GM18870 (cell line): ENCODE results near the gene FMOD.
A peak's percentile ranks its signal among the peaks of the same experiment; 100 is the strongest.
"Not testable (repeated sequence)": the region's sequence is repeated elsewhere in the genome, so short reads cannot be mapped to it uniquely, and the experiment has no call there.

Experiments used
- ATAC-seq: cut with Tn5 transposase; IDR thresholded peaks from one replicate; pipeline ENCODE4 v1.9.1; 2021; ENCODE audit warnings: moderate library complexity; ENCODE audit not compliant: unreplicated experiment

FMOD gene

DNA sequence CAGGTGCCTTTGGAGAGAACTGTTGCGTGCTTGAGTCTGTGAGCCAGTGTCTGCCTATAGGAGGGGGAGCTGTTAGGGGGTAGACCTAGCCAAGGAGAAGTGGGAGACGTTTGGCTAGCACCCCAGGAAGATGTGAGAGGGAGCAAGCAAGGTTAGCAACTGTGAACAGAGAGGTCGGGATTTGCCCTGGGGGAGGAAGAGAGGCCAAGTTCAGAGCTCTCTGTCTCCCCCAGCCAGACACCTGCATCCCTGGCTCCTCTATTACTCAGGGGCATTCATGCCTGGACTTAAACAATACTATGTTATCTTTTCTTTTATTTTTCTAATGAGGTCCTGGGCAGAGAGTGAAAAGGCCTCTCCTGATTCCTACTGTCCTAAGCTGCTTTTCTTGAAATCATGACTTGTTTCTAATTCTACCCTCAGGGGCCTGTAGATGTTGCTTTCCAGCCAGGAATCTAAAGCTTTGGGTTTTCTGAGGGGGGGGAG is 43.2 kb downstream of the FMOD start:
- no peak for ATAC-seq

DNA sequence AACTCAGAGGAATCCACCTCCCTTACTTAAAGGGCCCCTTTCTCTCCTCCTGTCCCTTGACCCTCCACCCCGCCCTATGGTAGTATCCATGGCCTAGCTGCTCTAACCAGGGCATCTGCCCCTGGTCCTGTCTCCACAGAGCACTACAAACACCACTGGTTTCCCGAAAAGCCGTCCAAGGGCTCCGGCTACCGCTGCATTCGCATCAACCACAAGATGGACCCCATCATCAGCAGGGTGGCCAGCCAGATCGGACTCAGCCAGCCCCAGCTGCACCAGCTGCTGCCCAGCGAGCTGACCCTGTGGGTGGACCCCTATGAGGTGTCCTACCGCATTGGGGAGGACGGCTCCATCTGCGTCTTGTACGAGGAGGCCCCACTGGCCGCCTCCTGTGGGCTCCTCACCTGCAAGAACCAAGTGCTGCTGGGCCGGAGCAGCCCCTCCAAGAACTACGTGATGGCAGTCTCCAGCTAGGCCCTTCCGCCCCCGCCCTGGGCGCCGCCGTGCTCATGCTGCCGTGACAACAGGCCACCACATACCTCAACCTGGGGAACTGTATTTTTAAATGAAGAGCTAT is 43.9 kb downstream of the FMOD start:
- ATAC-seq = no peak

DNA sequence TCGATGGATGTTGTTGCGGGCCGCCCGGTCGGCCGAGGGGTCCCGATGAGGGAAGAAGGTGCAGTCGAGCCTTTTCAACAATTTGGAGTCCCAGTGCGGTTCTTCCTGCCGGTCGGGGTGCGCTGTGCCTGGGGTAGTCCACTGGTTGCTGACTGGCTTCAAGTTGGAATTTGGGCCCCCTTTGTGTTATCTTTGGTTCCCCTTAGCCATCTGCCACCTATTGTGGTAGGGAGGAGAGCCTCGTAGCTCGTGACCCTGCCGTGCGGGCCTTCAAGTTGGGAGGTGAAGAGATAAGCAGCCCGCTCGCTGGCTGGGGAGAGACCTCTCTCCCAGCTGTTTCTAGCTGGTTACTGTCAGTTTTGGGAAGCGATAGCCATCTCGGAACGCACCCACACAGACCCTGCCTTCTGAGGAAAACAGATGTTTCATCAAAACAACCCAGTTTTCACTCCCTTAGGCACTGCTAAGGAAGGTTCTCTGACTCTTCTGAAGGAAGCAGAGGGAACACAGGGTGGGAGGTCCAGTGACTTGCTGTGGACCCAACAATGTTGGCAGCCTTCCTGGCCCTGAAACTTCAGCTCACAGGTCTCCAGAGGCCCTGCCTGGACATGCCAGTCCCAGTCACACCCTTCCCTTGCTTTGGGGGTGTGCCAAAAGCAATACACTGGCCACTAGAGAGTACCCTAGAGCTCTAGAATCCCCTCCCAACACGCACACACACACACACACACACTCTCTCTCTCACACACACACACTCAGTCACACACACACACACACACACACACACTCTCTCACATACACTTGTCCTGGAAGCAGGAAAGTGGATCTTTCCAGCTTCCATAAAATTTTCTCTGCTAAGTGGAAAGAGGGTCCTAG is 44.6 kb downstream of the FMOD start:
- no peak for ATAC-seq

DNA sequence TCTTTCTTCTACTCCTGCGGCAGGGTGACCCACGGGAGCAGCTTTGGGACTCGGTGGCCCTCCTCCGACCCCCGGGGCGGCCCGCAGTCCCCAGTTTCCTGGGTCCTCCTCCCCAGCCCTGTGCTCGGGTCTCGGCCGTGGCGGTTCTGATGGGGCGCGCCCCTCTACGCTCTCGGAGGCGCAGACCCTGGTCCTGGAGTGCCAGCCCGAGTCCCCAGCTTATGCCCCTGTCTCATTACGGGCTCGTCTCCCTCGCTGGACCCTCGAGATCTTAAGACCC is 45.2 kb downstream of the FMOD start:
- ATAC-seq = no peak

DNA sequence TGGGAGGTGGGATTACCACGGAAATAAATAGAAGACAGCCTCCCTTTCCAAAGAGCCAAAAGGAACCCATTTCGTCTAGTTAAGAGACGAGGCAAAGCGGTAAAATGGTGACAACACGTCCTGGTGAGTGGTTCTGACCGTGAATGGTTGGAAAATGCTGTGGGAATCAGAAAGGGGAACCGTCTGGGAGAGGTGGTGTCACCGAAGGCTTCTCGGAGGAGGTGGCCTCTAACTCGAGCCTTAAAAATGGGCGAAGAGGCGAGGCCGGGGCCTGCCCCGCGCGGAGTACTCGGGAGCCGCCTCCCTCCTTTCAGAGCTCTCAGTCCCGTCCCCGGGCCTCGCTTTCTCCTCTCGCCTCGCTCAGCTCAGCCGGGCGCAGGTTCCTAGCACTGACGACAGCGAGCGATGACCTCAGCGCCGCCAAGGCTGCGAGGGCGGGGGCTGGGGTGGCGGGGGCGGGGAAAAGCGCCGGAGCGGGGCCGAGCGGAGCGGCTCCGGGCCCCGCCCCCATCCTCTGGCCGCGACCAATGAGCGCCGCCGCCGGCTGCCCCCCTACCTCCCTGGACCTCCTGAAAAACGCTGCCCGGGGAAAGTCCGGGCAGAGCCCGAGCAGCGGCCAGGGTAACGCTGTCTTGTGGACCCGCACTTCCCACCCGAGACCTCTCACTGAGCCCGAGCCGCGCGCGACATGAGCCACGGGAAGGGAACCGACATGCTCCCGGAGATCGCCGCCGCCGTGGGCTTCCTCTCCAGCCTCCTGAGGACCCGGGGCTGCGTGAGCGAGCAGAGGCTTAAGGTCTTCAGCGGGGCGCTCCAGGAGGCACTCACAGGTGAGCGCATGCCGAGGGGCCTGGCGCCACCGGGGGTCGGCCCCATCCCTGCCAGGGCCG is 45.8 kb downstream of the FMOD start, which contains the start of gene BTG2:
Gene BTG2, plus strand, starts transcription at position 601 of the 890 bp plus-strand sequence. Its CDS starts 88 bp downstream, at position 689.
- peak; percentile 41 for ATAC-seq

DNA sequence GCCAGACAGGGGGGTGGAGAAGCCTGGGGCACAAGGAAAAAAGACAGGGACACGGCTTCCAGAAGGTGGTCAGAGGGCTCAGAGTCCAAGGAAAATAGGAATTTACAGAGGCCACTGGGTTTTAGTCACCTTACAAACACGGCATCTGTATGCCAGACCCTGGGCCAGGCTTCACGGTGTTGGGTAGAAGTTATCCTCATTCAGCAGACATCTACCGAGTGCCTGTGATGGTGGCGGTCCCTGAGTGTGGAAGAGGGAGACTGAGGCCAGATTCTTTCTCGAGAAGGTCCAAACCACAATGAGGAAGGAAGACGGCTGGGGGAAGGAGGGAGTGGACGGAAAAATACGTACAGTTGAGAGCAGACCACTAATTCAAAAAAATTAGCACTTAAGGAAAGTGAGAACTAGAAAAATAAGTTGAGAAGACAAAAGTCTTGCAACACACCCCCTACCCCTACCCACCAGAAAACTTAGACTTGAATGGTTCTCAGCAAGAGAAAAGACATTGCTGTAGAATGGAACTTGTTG is 46.5 kb downstream of the FMOD start:
- ATAC-seq = no peak

DNA sequence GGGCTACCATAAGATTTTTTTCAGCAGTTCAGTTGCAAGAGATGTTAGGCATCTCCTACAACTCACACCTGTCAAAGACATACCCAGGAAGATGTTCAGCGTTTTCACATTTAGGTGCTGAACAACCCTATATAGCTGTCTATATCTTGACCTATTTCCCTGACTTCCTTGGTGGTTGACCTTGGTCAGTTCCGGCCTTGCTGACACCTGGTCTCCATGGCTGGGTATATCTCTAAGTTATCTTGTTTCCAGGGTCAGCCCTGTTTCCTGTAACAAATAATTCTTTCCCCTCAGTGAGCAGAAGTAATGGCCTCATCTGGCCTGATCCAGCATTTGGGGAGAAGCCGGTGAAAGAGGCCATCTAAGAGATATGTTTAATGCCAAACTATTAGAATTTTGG is 48.0 kb downstream of the FMOD start:
- ATAC-seq = no peak

DNA sequence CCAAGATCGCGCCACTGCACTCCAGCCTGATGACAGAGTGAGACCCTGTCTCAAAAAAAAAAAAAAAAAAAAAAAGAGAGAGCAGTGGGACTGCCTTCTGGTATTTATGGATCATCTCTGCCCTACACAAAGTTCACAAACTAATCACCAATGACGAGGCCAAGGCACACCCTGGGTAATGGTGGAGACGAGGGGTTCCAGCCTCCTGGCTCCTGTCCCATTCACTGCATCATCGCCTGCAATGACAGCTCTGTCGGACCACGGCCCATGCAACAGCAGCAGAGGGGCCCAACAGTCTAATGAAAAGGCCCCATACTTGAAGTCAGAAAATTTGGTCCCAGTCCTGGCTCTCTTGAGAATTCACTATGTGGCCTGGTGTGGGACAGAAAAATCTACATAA is 48.5 kb downstream of the FMOD start:
- no peak for ATAC-seq

DNA sequence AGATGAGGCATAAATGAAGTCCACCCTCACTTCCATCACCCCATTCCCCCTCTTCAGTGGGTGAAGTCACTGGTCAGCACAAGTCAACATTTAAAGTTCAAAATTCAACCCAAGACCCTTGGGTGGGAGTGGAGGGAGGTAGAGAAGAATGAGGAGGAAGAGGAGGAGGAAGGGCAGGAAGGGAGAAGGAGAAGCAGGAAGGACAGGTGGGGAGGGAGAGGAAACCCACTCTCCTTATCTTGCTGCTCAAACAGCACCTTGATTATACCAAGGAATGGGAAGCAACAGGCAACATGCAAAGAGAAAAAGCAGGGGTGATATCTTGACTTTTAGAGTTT is 49.6 kb downstream of the FMOD start:
- ATAC-seq = no peak

DNA sequence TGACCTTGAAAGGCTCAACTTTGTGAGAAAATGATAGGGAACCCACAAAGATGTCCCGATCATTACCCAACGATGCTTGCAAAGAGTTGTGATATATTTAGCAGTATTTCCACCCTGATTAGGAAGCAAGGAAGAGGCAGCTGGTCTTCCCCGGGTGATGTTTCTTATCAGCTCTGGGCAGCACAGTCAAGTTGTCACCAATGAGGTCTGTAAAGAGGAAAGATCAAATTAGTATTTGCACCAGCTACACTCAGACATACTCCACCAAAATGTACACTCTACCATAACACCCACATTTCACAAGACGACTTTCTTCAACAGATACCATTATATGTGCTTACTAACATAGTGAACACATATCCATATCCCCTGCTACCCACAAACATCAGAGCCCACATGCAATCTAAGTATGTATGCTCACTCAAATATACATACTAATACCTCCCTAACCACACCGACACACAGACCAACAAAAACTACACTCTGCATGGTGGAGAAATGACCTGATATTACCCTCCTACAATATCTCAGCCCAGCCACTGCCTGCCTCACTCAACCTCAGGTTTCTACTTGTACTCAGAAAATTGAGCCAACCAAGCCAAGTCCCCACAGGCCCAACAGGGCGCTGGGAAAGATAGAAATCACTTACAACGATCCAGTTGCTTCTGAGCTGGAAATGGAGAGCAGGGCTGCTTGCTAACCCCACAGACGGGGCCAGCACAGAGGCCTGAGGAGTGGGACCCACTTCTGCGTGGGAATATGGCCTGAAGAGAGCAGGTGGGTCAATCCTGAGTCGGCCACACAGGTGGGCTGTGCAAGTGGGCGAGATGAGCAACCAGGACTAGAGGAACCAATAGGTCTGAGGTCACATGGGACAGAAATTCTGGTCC is 50.2 kb downstream of the FMOD start:
- ATAC-seq = no peak

DNA sequence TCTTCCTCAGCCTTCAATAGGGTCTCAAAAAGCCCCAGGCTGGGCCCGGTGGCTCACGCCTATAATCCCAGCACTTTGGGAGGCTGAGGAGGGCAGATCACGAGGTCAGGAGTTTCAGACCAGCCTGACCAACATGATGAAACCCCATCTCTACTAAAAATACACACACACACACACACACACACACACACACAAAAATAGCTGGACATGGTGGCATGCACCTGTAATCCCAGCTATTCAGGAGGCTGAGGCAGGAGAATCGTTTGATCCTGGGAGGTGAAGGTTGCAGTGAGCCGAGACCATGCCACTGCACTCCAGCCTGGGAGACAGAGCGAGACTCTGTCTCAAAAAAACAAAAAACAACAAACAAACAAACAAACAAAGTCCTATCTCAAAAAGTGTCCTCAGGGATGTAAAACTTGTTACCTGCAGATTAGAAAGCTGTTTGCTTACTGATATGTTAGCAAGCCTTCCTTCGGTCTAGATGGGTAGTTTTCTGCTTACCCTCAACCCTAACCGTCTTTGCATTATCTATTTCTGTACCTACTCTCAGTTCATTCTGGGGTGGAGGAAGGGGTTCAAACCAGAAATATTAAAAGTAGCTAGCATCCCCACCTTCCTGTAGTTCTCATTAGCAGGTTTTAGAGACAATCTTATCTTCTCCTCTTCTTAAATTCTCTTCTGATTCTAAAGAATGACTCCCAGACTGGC is 51.0 kb downstream of the FMOD start:
- ATAC-seq = not testable (repeated sequence)

DNA sequence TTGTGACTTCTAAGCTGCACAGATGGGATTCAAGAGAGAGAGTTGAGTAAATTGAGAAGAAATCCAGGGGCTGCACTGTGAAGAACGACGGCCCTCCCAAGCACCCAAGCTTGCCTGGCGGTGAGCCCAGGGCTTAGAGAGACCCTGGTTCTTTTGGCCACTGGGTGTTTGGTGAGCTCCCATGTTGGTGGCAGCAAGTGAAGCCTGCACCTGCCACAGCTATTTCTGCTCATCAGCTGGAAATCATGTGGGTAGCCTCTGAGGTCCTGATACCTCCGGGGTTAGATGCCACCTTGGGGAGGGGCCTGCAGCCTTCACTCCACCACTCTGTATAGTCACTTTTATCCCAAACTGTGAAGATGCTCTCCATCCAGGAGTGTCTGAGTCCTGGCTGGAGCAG is 51.8 kb downstream of the FMOD start:
- ATAC-seq = no peak

DNA sequence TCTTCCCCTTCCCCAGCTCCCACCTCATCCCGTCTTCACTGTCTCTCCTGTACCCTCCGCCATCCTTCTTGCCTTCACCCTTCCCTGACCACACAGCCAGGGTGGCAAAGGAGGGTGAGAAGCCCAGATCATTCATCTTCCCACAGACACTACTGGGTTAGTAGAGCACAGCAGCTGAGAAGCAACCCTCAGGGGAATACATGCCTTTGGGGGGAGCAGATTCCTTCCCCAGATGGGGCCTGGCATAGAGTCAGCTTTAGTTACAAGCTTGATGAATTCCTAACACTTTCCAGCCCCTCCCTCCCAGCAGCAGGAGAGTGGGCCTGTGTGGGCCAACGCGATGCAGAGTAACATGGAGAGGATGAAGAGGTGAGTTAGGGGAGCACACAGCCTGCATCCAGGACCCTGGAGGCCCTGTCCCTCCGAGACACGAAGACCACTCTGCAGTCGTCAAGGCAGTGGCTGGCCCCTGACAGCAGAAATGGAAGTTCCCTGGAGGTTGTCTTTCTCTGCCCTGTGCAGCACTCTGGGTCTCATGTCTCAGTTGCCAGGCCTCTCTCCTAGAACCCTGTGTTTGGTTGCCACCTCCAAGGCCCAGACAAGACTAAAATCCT is 54.4 kb downstream of the FMOD start:
- ATAC-seq = no peak

DNA sequence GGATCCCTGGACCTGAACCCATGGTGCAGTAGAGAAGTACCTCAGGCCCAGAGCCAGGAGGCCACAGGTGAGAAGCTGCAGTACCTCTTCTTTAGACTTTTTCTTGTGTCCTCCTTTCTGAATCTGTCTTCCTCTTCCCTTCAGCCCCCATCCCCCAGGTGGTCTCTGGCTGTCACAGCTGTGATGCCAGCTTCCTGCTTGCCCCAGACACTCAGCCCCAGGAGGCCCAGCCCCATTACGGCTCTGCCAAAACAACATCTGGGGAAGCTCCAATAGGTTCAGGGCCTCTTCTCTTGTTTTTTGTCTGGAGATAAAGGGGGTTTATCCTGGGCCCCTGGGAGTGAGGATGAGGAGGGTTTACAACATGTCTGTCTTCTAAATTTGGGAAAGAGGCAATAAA is 55.1 kb downstream of the FMOD start:
- ATAC-seq = no peak

DNA sequence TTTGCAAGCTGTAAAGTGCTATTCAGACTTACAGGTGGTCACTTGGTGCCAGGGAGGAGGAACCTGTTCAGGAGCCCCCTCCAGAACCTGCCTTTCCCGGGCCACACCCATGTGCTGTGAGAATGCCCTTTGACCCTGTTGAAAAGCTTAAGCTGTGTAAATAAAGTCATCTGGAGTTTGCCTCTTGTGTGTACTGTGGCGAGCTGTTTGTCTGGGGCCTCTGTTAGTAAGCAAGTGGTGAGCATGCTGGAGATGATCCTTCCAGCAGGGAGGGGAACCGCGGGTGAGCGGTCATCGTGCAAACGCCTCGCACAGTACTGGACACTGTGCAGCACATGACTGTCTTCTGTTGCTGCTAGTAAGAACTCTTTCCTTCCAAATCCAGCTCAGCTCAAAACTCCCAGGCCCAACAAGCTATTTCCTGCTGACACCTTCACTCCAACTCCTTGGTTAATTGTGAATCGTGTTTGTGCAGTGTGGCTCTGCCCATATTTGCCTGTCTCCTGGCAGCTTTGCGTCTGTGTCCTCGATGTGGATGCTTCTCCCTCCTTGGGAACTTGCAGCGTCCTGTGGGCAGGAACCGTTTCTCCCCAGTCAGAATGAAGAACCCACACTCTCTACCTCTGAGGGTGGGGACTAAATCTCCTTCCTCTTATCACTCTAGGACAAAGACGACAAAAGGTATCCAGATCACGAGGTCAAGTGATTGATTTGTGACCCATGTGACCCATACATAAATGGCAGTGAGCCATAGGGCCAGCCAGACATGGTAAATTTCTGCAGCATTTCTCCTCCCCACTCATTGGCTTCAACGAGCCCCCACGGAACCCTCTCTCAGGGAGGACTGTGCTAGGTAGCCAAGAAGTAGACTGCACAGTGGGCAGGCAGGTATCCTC is 59.5 kb downstream of the FMOD start:
- ATAC-seq = no peak
